ENCODE results near the gene SH3GL3.

SH3GL3 gene

GRCh38 chr15:83570756-83571155, 123.6 kb downstream of the SH3GL3 start:
- DNase-seq (ENCODE audit: low read depth): no peak

GRCh38 chr15:83571820-83572707, 124.9 kb downstream of the SH3GL3 start:
- no peak for DNase-seq (ENCODE audit: low read depth)

- DNase-seq (ENCODE audit: low read depth): no peak
Observed at GRCh38 chr15:83574345-83574744, 127.2 kb downstream of the SH3GL3 start.

- DNase-seq (ENCODE audit: low read depth): no peak
Observed at GRCh38 chr15:83578691-83579090, 131.6 kb downstream of the SH3GL3 start.

GRCh38 chr15:83581381-83581780, 134.2 kb downstream of the SH3GL3 start:
- no peak for DNase-seq (ENCODE audit: low read depth)

- DNase-seq (ENCODE audit: low read depth): no peak
Observed at GRCh38 chr15:83582381-83582780, 135.2 kb downstream of the SH3GL3 start.

GRCh38 chr15:83585601-83586335, 138.6 kb downstream of the SH3GL3 start:
- DNase-seq (ENCODE audit: low read depth): no peak

GRCh38 chr15:83587091-83587490, 139.9 kb downstream of the SH3GL3 start:
- no peak for DNase-seq (ENCODE audit: low read depth)

- DNase-seq (ENCODE audit: low read depth): no peak
Observed at GRCh38 chr15:83588441-83588840, 141.3 kb downstream of the SH3GL3 start.

- DNase-seq (ENCODE audit: low read depth): no peak
Observed at GRCh38 chr15:83592370-83593040, 145.4 kb downstream of the SH3GL3 start.

- no peak for DNase-seq (ENCODE audit: low read depth)
Observed at GRCh38 chr15:83595191-83595590, 148.1 kb downstream of the SH3GL3 start.

- DNase-seq (ENCODE audit: low read depth): no peak
Observed at GRCh38 chr15:83598031-83598430, 150.9 kb downstream of the SH3GL3 start.

GRCh38 chr15:83602021-83602420, 154.9 kb downstream of the SH3GL3 start:
- DNase-seq (ENCODE audit: low read depth): no peak

GRCh38 chr15:83604549-83604948, 157.4 kb downstream of the SH3GL3 start:
- no peak for DNase-seq (ENCODE audit: low read depth)

- DNase-seq (ENCODE audit: low read depth): no peak
Observed at GRCh38 chr15:83605111-83605945, 158.2 kb downstream of the SH3GL3 start.

GRCh38 chr15:83610132-83610531, 163.0 kb downstream of the SH3GL3 start:
- DNase-seq (ENCODE audit: low read depth): no peak

- no peak for DNase-seq (ENCODE audit: low read depth)
Observed at GRCh38 chr15:83610901-83611685, 164.0 kb downstream of the SH3GL3 start.

- no peak for DNase-seq (ENCODE audit: low read depth)
Observed at GRCh38 chr15:83612226-83612625, 165.1 kb downstream of the SH3GL3 start.

GRCh38 chr15:83612898-83613635, 165.9 kb downstream of the SH3GL3 start:
- no peak for DNase-seq (ENCODE audit: low read depth)

GRCh38 chr15:83613714-83614113, 166.6 kb downstream of the SH3GL3 start:
- no peak for DNase-seq (ENCODE audit: low read depth)
